HG03097 (cell line): ENCODE measurements around the gene MB.

Experiments
- ATAC-seq: cut with Tn5 transposase; IDR thresholded peaks from one replicate; pipeline ENCODE4 v1.9.1; 2021; ENCODE audit not compliant: unreplicated experiment, low FRiP score

The MB gene

GRCh38 chr22:35619336-35620094 is 2.4 kb upstream of the MB start:
- no peak for ATAC-seq

GRCh38 chr22:35618427-35619223 is 1.5 kb upstream of the MB start:
- ATAC-seq = no peak

GRCh38 chr22:35616043-35616442 is 1.1 kb downstream of the MB start:
- ATAC-seq = no peak

- no peak for ATAC-seq
Observed at GRCh38 chr22:35615156-35615555, 2.0 kb downstream of the MB start.

- no peak for ATAC-seq
Observed at GRCh38 chr22:35614404-35614803, 2.7 kb downstream of the MB start.

GRCh38 chr22:35612903-35613302 is 4.2 kb downstream of the MB start:
- ATAC-seq = no peak

GRCh38 chr22:35611891-35612576 is 5.1 kb downstream of the MB start:
- ATAC-seq = no peak

- no peak for ATAC-seq
Observed at GRCh38 chr22:35611200-35611890, 5.8 kb downstream of the MB start.

- ATAC-seq = no peak
Observed at GRCh38 chr22:35610741-35611140, 6.4 kb downstream of the MB start.

- ATAC-seq = no peak
Observed at GRCh38 chr22:35609761-35610160, 7.4 kb downstream of the MB start.

- no peak for ATAC-seq
Observed at GRCh38 chr22:35609261-35609660, 7.9 kb downstream of the MB start.

- no peak for ATAC-seq
Observed at GRCh38 chr22:35608088-35608487, 9.0 kb downstream of the MB start.

- ATAC-seq = no peak
Observed at GRCh38 chr22:35606916-35607315, 10.2 kb downstream of the MB start.

GRCh38 chr22:35605851-35606481 is 11.2 kb downstream of the MB start:
- no peak for ATAC-seq

GRCh38 chr22:35605369-35605680 is 11.8 kb downstream of the MB start:
- ATAC-seq = no peak

GRCh38 chr22:35604621-35605368 is 12.3 kb downstream of the MB start:
- ATAC-seq = no peak

GRCh38 chr22:35601743-35602615 is 15.2 kb downstream of the MB start:
- no peak for ATAC-seq

GRCh38 chr22:35601013-35601580 is 16.0 kb downstream of the MB start:
- ATAC-seq = no peak

GRCh38 chr22:35600476-35600875 is 16.7 kb downstream of the MB start:
- ATAC-seq = no peak
